ENCODE measurements around the gene SMARCE1. TPM values are rescaled to one million over a fixed set of nuclear protein-coding genes. Genes with fewer than 3 reads are reported as not detected.

The SMARCE1 gene
- total RNA-seq, 4 donors from 2014 or later, result 67.2 to 113 (median 95.1) TPM

GRCh38 chr17:40646791-40647623 is 611 bp downstream of the SMARCE1 start:
- no peak for DNase-seq (ENCODE audit: low spot score in 2 of 2)
- Histone ChIP-seq H3K4me3 (peak overlapping the region; percentile 55 to 95 (median 93)), H3K27ac (peak overlapping the region; percentile 94 to 100 (median 98)), H3K9me3 (no peaks in the 10 kb centered on the region), H3K27me3 (no peaks in the 10 kb centered on the region), H3K4me1 (peaks cover 0 to 60% (median 19%) of the 10 kb centered on the region in 4 donors), H3K36me3 (peaks cover 0 to 23% (median 2%) of the 10 kb centered on the region in 3 donors)
- 7 to 11% methylated on average over 16 to 18 of the region's 18 CpGs for WGBS, 2 donors
- no peak for TF ChIP-seq EP300 (IDR thresholded peaks at IDR 0.05)
- no peak for TF ChIP-seq CTCF (IDR thresholded peaks at IDR 0.05)
- no peak for TF ChIP-seq POLR2A (IDR thresholded peaks at IDR 0.05)

- Histone ChIP-seq H3K9me3 (no peaks in the 10 kb centered on the region), H3K27me3 (no peaks in the 10 kb centered on the region), H3K36me3 (peaks cover 0 to 33% (median 6%) of the 10 kb centered on the region in 3 donors), H3K4me1 (peaks cover 0 to 66% (median 19%) of the 10 kb centered on the region in 4 donors), H3K27ac (no peak overlapping the region), H3K4me3 (peak overlapping the region in 1 of 4 donors; percentile 94)
- no peak for DNase-seq (ENCODE audit: low spot score in 2 of 2)
- TF ChIP-seq POLR2A (IDR thresholded peaks at IDR 0.05) (no peak), CTCF (IDR thresholded peaks at IDR 0.05) (no peak), EP300 (IDR thresholded peaks at IDR 0.05) (no peak)
- 63 to 66% methylated on average over 2 of the region's 2 CpGs for WGBS, 2 donors
Observed at GRCh38 chr17:40645943-40646342, 1.7 kb downstream of the SMARCE1 start.

GRCh38 chr17:40645291-40645690 is 2.3 kb downstream of the SMARCE1 start:
- DNase-seq (ENCODE audit: low spot score in 2 of 2), result no peak
- Histone ChIP-seq H3K4me1 (peaks cover 0 to 73% (median 19%) of the 10 kb centered on the region in 4 donors), H3K36me3 (peaks cover 0 to 40% (median 6%) of the 10 kb centered on the region in 3 donors), H3K27ac (no peak overlapping the region), H3K9me3 (no peaks in the 10 kb centered on the region), H3K4me3 (no peak overlapping the region), H3K27me3 (no peaks in the 10 kb centered on the region)
- TF ChIP-seq CTCF (IDR thresholded peaks at IDR 0.05) (no peak), EP300 (IDR thresholded peaks at IDR 0.05) (no peak), POLR2A (IDR thresholded peaks at IDR 0.05) (no peak)

- TF ChIP-seq EP300 (IDR thresholded peaks at IDR 0.05), result no peak
- no peak for TF ChIP-seq POLR2A (IDR thresholded peaks at IDR 0.05)
- no peak for TF ChIP-seq CTCF (IDR thresholded peaks at IDR 0.05)
- WGBS, 2 donors, result 87 to 88% methylated on average over 2 of the region's 2 CpGs
- Histone ChIP-seq H3K27ac (no peak overlapping the region), H3K9me3 (no peaks in the 10 kb centered on the region), H3K4me1 (peaks cover 0 to 46% (median 0%) of the 10 kb centered on the region in 4 donors), H3K4me3 (no peak overlapping the region), H3K27me3 (no peaks in the 10 kb centered on the region), H3K36me3 (peaks cover 7 to 75% (median 17%) of the 10 kb centered on the region in 3 donors)
- DNase-seq (ENCODE audit: low spot score in 2 of 2), result no peak
Observed at GRCh38 chr17:40637931-40638330, 9.7 kb downstream of the SMARCE1 start.

GRCh38 chr17:40633871-40634270 is 13.7 kb downstream of the SMARCE1 start:
- peaks cover 0 to 17% (median 0%) of the 10 kb centered on the region in 4 donors for H3K4me1 ChIP-seq
- H3K36me3 ChIP-seq, result peaks cover 7 to 90% (median 31%) of the 10 kb centered on the region in 3 donors
- H3K27ac ChIP-seq, result peak overlapping the region in 1 of 4 donors; percentile 38
- 26 to 28% methylated on average over 1 of the region's 1 CpG for WGBS, 2 donors
- H3K27me3 ChIP-seq, result no peaks in the 10 kb centered on the region
- DNase-seq (ENCODE audit: low spot score in 2 of 2), result no peak
- no peaks in the 10 kb centered on the region for H3K9me3 ChIP-seq
- no peak overlapping the region for H3K4me3 ChIP-seq
- TF ChIP-seq EP300 (IDR thresholded peaks at IDR 0.05) (no peak), POLR2A (IDR thresholded peaks at IDR 0.05) (no peak), CTCF (IDR thresholded peaks at IDR 0.05) (no peak)
